GM12892 (cell line): ENCODE results near the gene KRT38.
"Not testable (repeated sequence)": the region's sequence is repeated elsewhere in the genome, so short reads cannot be mapped to it uniquely, and the experiment has no call there.

Experiments
- DNase-seq: peaks from one replicate; pipeline ENCODE4 v3.0.0; 2011; ENCODE audit not compliant: insufficient read length
- FAIRE-seq: peaks from 2 replicates; lab custom pipeline; 2011; peaks lifted over from hg19 to GRCh38; lab: Jason Lieb, UNC
- POLR2A ChIP-seq: IDR thresholded peaks from 2 replicates; pipeline ENCODE4 v1.6.1; 2011; ENCODE audit warnings: low read depth, low read length, control low read depth
- POLR2AphosphoS5 ChIP-seq: IDR thresholded peaks from 2 replicates; pipeline ENCODE4 v1.6.1; 2011; ENCODE audit warnings: low read depth, low read length, control low read depth
- TAF1 ChIP-seq: IDR thresholded peaks from 2 replicates; pipeline ENCODE4 v1.6.1; 2011; ENCODE audit warnings: low read depth, mild to moderate bottlenecking, control low read depth, low read length, borderline replicate concordance

KRT38 gene

DNA sequence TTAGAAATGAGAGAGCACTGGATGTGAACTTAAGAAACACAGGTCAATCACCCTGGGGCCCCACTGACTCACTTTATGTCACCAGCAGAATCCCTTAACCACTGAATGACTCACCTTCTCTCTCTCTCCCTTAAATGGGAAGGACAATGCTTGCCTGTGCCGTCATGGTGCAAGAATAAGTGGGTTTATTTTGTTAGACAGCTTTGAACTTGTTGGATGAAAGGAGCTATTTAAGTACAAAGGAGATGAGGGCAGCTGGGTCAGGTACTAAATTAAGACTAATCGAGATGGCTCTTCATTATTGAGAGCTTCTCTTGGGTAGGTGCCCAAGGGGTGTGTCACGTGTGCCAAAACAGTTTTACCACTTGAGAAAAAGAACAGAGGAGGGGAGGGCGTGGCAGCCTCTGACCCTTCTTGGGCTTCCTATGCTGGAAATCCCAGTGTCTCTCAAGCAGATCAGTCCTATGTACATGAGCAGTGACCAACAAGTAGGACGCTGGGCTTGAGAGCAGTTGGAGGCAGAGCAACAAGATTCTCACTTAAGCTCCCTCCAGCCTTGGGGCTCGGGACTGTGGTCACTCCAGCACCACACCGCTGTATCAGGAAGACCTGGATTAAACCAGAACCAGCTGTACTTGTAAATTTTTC lies 36.6 kb downstream of the KRT38 start:
- DNase-seq (no peak), FAIRE-seq (no peak)
- TF ChIP-seq POLR2AphosphoS5 (no peak), POLR2A (no peak), TAF1 (no peak)

DNA sequence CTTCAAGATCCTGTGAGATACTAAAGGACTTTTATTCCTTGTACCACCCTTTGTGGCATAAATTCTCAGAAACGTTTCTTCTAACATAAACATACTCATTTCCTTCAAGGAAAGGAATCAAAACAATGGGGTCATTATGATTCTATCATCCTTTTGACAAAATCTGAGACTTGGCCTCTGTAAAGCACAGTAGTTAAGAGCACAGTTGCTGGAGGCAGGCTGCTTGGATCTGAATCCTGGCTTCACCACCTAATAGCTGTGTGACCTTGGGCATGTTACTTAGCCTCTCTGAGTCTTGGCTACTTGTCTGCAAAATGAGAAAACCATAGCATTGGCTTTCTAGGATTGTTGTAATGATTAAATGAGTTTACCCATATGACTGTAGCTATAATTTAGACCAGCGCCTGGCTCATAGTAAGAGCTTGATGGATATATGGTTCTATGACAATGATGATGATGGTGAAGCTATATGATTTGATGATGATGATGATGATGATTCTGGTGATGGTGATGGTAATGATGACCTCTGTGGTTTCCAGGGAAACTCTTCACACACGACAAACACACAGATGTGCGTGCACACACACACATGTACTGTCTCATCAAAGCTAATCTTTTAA lies 37.3 kb downstream of the KRT38 start:
- DNase-seq, result no peak
- TF ChIP-seq TAF1 (no peak), POLR2A (no peak), POLR2AphosphoS5 (no peak)
- no peak for FAIRE-seq

DNA sequence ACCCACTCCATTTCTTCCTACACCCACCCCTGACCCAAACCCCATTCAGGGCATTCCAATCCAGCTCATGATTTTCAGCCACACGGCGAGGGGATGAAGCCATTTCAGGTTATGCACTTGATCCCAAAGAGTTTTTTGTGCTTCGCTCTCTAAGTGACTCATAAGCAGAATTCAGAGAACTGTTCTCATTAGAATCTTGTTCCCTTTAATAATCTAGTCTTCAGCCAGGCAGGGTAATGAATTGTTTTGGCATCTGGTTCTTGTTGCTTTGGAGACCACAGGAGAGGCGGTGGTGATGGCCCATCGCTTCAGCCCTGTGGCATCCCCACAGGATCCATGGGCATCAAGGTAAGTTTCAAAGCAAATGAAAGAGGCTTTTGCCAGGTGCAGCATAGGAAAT lies 38.6 kb downstream of the KRT38 start:
- FAIRE-seq (no peak), DNase-seq (no peak)
- TF ChIP-seq POLR2A, result no peak
- no peak for TF ChIP-seq POLR2AphosphoS5
- TF ChIP-seq TAF1, result no peak

DNA sequence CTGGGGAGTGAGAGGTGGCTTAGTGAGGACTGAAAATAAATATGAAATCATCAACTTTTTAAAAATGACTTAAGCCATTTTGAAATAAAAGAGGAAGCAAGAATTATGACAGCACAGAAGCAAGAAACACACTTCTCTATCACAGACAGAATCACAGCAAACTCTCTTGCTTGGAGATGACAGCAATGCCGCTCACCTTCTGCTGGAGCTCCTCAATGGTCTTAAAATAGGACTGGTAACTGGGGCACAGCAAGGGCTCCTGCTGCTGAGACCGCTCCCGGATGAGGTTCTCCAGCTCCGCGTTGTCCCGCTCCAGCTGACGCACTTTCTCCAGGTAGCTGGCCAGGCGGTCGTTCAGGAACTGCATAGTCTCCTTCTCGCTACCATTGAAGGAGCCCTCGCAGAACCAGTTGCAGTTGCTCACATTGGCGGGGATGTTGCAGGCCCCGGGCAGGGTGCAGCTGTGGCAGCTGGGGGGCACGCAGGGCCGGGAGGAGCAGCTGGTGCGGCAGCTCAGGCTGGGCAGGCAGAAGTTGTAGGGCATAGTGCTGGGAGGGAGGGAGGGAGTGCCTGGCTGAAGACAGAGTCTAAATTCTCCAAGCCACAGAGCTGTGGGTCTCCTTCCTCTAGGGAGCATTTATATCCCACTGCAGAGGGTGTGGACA lies 43.7 kb downstream of the KRT38 start, which contains the start of gene KRT31:
Gene KRT31, minus strand, starts transcription at position 613 of the 665 bp plus-strand sequence. Its CDS starts 69 bp downstream, at position 544.
- DNase-seq (no peak), FAIRE-seq (no peak)
- no peak for TF ChIP-seq POLR2A
- no peak for TF ChIP-seq TAF1
- TF ChIP-seq POLR2AphosphoS5, result no peak

DNA sequence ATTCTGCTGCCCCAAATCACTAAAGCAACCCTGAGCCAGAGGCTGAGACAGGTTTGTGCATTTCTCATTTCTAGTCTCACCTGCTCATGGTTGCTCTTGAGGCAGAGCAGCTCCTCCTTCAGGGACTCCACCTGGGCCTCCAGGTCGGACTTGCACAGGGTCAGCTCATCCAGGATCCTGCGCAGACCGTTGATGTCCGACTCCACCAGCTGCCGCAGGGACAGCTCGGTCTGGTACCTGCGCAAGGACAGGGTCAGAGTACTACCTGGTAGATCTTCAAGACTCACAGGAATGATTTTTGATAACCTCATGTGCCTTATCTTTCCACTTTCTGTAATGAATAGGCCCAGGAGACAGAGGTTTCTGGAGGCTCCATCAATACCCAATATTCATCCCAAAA lies 44.4 kb downstream of the KRT38 start:
- TF ChIP-seq TAF1 (no peak), POLR2AphosphoS5 (no peak), POLR2A (no peak)
- DNase-seq, result no peak
- no peak for FAIRE-seq

DNA sequence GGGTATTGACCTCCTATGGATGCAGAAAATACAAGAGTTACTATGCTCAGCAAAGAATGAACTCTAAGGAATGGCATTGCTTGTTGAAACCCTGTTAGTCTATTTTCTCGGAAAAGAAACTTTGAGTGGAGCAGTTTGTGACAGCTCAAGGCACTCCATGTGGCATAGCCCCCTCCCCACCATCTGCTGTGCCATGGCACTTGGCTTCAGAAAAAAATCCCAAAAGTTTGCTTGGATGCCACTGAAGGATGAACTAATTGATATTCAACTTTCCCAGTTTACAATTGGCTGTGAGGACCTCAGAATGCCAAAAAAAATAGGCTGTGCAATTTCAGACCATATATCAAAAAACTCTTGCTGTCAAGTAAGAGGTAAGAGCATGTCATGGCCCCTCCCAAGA lies 45.2 kb downstream of the KRT38 start:
- TF ChIP-seq TAF1 (no peak), POLR2AphosphoS5 (no peak), POLR2A (no peak)
- FAIRE-seq (no peak), DNase-seq (no peak)

DNA sequence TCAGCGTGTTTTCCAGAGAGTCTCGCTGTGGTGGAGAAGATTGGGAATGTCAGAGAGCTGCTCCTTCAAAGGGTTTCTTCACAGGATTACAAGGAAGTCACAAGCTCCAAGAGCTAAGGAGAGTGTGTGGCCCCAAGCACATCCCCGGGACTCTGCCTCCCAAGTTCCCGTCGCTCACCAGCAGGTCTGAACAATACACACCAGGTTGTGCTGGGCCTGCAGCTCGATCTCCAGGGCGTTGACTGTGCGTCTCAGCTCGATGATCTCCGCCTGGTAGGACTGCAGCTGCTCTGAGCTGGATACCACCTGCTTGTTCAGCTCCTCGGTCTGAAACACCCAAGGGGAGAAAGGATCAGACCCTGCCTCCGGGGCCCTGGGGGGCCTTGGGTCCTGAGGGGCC lies 45.7 kb downstream of the KRT38 start:
- not testable (repeated sequence) for FAIRE-seq, DNase-seq

DNA sequence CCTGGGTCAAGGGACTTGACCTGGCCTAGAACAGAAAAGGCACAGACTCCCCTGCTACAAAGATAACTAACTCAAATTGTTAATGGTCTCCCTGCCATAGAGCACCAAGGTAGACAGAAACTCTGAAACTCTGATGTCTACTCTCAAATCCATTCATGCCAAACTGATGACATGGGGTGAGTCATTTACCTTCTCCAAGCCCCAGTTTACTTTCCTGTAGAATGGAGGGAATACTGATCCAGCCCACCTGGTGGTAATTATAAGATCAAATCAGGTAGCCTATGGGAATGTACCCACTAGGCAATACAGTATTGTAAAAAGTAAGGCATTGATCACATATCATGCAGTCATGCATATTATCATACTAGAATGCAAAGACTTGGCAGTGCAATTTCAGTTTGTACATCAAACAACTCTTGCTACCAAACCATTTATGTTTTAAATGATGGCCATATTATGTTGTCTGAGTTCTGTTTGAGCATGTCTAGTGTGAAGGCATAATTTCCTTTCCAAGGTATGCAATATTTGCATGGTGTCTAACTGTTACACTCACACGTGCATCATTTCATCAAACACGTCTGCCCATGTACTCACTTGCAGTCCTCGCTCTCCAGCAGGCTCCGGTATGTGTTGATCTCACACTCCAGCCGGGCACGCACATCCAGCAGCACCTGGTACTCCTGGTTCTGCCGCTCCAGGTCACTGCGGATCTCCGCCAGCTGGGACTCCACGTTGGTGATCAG lies 46.4 kb downstream of the KRT38 start:
- DNase-seq, result no peak
- no peak for FAIRE-seq
- TF ChIP-seq POLR2A (no peak), TAF1 (no peak)

DNA sequence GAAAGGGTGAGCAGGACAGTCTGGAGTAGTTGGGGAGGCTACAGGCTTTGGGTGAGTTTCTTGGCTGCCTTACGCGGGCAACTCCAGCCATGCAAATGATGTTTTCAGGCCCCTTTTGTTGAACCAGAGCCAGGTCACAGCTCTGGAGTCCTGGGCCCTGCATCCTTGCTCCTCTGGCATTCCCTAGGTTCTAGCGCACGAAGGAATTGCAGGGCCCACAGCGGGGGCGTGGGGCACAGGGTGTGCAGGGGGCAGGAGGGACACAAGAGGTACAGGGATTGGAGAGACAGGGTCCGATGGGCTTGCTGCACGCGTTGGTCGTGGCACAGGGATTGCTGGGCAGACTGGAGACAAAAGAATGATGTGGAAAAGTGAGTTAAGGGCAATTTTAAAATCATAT lies 47.0 kb downstream of the KRT38 start:
- TF ChIP-seq TAF1 (no peak), POLR2A (no peak), POLR2AphosphoS5 (no peak)
- DNase-seq (no peak), FAIRE-seq (no peak)

DNA sequence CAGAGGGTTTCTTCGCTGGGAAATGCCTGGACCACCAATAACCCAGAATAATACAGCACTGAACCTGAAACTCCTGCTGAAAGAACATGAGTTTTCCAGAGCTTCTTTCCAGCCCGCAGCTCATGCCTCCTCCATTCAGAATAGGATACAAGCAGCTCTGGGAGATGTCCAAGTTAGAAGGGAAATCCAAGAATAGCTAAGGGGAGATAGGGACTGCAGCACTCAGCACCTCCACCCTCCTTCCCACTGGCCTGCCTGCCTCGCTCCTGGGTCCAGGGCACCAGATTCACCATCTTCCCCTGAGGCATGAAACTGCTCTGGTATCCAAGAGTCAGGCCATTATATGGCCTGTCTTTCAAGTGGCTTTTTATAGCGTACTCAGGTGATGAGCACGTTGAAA lies 47.5 kb downstream of the KRT38 start:
- DNase-seq (no peak), FAIRE-seq (no peak)
- TF ChIP-seq TAF1 (no peak), POLR2AphosphoS5 (no peak), POLR2A (no peak)

DNA sequence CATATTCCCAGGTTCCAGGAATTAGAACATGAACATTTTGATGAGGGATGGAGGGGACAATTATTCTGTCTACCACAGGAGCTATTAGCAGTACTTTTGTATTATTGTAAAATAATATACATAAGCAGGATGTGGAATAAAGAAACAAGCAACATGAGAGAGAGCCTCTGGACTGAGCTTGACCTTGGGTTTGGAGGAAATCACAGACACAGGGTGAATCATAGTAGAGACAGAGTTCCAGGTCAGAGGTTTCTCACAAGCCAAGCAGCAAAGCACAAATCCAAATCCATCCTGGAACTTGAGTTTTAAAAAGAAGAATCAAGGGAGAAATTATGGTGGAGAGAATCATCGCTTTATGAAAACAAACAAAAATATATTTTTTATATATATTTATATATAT lies 48.5 kb downstream of the KRT38 start:
- FAIRE-seq, result no peak
- no peak for TF ChIP-seq POLR2A
- TF ChIP-seq POLR2AphosphoS5, result no peak
- TF ChIP-seq TAF1, result no peak
- no peak for DNase-seq

DNA sequence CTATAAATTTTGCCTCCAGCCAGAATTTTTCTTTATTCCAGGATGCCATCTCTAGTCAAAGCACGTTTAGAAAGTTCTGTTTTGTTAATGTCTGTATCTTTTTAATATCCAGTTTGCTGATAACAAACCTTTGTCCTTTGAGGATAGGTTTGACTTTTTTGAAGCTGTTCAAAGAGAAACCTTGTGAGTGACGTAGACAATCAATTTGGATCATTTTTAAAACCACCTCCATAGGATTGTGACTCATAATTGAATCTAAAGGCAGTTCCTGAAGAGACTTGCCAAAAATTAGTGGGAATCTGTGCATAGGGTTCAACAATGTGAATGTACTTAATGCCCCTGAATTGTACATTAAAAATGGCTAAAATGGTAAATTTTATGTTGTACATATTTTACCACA lies 49.2 kb downstream of the KRT38 start:
- DNase-seq (no peak), FAIRE-seq (no peak)
- TF ChIP-seq POLR2AphosphoS5 (no peak), TAF1 (no peak), POLR2A (no peak)
